Activated CD8-positive, alpha-beta memory T cell treated with anti-CD3 and anti-CD28 coated beads, Interleukin-2, amount 50 U/mL, for 4 hours (primary cell): Measurements from ENCODE around the gene MFAP3.
"Not testable (repeated sequence)": the region's sequence is repeated elsewhere in the genome, so short reads cannot be mapped to it uniquely, and the experiment has no call there.

Source experiments
- DNase-seq: peaks from one replicate; pipeline ENCODE4 v3.0.0-alpha.2; 2020

Gene MFAP3

GRCh38 chr5:154038707-154039457, at the start of gene MFAP3, which contains the start of gene FAM114A2:
TSS of gene MFAP3 (plus strand) at chr5:154038967. CDS start at chr5:154049723, 10,756 bp downstream.
TSS of gene FAM114A2 (minus strand) at chr5:154038910. CDS start at chr5:154034953, 3,957 bp downstream.
- peak; percentile 86 for DNase-seq

DNA sequence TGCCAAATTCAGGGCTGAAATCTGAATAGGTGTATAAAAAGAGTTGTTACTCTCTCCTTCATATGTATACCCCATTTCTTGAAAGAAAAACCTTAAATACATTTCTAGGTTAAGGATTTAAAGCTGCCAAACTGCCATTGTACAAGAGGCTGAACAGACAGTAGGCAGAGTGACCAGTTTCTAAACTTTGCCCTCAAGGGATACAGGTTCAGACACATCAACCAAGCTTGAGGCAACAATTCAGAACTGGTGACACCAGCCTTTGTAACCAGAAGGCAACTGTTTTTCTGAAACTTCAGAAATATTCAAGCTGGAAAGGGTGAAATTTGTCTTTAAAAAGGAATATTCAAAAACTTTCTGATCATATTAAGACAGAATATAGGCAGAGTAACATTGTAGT, 47.6 kb upstream of the MFAP3 start:
- DNase-seq, result no peak

DNA sequence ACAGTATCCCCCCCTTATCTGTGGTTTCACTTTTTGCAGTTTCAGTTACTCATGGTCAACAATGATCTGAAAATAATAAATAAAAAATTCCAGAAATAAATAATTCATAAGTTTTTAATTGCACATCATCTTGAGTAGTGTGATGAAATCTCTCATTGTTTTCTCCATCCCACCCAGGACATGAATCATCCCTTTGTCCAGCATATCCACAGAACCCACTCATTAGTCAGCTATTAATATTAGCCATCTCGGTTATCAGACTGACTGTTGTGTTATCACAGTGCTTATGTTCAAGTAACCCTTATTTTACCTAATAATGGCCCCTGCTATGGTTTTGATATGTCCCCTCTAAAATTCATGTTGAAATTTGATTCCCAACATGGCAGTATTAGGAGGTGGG, 40.8 kb upstream of the MFAP3 start:
- no peak for DNase-seq

GRCh38 chr5:153998768-153999167, 40.0 kb upstream of the MFAP3 start:
- DNase-seq, result no peak

DNA sequence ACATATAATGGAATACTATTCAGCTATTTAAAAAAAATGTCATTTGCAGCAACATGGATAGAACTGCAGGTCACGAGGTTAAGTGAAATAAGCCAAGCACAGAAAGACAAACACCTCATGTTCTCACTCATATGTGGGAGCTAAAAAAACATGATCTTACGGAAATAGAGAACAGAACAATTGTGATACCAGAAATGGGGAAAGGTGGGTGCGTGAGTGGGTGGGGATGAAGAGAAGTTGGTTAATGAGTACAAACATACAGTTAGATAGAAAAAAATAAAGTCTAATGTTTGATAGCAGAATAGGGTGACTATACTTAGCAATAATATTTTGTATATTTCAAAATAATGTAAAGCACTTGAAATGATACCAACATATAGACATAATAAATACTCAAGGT, 38.8 kb upstream of the MFAP3 start:
- no peak for DNase-seq

GRCh38 chr5:154000703-154001102, 38.1 kb upstream of the MFAP3 start:
- no peak for DNase-seq

- DNase-seq, result no peak
These were observed 36.7 kb upstream of the MFAP3 start for GRCh38 chr5:154002093-154002492.

DNA sequence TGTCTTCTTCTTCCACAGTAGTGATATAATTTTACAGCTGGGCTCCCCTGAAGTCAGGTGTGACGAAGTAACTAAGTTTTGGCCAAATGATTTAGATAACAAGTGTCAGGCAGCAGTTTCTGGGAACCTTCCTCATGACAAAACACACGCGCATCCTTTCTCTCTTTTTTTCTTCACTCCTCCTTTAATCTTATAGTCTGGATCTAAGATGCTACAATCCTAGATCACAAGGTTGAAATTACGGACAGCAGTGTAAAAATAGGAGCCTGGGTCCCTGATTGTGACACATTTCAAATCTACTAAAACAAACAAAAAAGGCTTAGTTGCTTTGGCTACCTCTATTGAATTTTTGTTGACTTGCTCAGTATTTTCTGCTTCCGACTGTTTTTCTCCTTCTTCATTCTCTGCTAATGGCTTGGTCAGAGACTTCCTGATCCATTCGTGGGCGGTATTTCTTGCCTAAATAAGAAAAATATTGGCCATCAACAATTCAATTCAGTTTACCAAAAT, 36.2 kb upstream of the MFAP3 start:
- DNase-seq, result no peak

- no peak for DNase-seq
These were observed 33.1 kb upstream of the MFAP3 start for GRCh38 chr5:154005648-154006047.

DNA sequence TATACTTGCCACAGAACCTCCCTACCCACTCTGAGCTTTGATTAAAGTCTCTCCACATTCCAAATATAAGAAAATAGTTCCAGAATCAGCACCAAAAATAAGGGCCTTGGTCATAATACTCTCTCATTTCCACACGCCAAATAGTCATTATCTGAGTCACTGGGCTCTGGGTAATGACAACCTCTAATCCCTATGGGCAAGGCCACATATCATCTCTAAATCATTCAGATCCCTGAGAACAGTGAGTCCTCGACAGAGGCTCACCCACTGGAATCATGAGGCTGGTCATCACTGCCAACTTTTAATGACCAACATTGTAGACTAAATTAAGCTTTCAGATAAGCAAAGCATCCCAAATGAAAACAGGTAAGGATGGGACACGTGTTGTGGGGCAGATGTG, 28.1 kb upstream of the MFAP3 start:
- DNase-seq, result no peak

DNA sequence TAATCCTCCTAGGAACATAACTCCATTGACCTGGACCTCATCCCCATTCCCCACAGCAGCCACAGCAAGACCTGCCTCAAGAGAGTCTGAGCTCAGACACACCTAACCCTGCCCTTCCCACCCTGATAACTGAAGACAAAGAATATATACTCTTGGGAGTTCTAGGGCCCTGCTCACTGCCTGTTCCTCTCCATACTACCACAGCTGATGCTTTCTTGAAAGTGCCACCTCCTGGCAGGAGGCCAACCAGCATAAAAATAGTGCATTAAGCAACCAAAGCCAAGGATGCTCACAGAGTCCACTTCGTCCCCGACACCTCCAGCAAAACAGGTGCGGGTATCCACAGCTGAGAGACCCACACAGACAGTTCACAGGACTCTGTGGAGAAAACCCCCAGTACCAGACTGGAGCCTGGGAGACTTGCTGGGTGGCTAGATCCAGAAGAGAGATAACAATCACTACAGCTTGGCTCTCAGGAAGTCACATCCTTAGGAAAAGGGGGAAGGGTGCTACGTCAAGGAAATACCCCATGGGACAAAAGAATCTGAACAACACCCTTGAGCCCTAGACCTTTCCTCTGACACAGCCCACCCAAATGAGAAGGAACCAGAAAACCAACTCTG, 23.6 kb upstream of the MFAP3 start:
- DNase-seq, result no peak

- not testable (repeated sequence) for DNase-seq
These were observed 19.8 kb upstream of the MFAP3 start for GRCh38 chr5:154018919-154019318.

- no peak for DNase-seq
These were observed 12.8 kb upstream of the MFAP3 start for GRCh38 chr5:154025951-154026350.

DNA sequence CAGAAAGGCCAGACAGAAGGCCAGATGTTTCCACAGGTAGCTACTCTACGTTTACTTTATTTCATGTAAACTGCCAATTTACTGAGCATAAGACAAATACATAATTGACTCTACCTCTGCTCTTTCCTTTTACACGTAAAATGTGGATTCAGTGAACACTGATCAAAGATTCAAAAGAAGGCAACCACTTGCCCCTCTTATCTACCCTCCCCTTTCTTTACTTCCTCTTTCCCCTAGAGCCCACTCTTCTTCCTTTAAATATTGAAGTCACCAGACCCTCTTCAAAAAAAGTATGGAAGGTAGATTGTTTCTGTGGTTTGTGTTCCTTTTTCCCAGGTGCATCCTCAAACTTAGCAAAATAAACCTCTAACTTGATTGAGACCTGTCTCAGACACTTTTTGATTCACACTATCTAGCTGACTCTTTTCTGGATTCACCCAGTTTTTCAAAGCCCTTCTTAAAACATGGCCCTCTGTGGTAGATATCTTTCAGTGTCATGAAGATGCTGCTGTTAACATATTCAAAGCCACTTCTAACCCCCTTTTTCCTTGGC, 6.8 kb upstream of the MFAP3 start:
- no peak for DNase-seq

DNA sequence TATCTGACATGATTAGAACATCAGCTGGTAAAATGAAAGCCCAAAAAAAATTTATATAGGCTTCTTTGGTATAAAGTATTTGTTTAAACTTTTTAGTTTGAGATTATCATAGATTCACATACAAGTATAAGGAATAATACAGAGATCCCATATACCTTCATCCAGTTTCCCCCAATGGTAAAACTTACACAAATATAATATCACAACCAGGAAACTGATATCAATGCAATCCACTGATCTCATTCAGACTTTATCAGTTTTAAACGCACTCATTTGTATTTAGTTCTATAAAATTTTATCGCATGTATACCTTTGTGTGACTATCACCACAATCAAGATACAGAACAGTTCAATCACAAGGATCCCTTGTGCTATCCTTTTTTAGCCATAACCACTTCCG, 3.8 kb upstream of the MFAP3 start:
- DNase-seq, result no peak

- peak; percentile 25 for DNase-seq
These were observed 483 bp upstream of the MFAP3 start for GRCh38 chr5:154038261-154038706.

GRCh38 chr5:154039458-154039829, 677 bp downstream of the MFAP3 start:
- no peak for DNase-seq

GRCh38 chr5:154042766-154043165, 4.0 kb downstream of the MFAP3 start:
- DNase-seq, result no peak

DNA sequence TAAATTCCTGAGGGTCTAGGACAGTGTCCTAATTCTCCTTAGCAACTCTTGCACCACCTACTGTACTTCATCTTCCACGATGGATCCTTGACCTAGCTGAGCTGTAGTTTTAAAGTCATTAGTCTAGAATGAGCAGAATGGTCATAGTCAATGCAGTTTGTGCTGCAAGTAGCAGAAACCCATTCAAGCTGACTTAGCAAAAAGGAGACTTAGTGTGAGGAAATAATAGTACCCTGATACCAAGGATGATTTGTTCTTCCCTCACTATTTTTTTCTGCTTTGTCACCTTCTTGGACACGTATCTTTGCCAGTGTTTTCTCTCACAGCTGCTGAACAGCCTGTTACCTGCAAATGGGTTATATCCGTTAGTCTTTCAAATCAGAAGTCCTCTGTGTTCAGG, 5.3 kb downstream of the MFAP3 start:
- no peak for DNase-seq

DNA sequence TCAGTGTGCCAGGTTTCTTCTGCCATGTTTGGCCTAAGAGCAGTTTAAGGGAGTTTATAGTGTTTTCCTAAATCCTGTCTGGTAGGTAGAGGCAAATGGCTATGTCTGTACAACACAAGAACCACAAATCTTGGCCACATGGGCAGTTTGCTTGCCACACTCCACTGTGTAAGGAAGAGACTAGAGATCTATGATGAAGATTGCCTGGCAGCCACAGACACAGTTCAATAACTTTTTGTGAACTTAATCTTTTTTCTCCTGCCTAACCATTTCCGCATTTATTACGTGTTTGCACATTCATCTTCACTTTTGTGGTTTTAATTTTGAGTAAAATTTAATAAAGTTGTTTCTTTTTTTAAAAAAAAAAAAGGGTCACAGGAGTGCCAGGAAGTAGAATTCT, 5.8 kb downstream of the MFAP3 start:
- DNase-seq, result no peak

DNA sequence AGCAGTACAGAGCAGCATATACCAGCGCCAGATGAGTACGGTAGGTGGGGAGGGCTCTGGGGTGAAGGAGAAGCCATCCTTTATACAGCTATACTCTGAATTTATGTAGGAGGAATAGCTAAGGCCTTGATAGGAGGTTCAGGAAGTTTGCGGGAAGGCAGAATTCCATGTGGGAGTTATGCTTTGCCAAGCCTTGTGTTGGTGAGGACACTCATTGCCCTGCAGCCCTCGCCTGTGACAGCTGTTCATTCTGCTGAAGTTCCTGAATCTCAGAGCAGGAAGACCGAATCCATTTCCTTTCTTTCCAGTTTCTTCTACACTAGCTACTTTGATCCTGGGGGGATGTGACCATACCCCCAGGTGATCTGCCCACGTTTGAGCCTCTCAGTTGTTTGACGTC, 7.7 kb downstream of the MFAP3 start:
- DNase-seq, result no peak

DNA sequence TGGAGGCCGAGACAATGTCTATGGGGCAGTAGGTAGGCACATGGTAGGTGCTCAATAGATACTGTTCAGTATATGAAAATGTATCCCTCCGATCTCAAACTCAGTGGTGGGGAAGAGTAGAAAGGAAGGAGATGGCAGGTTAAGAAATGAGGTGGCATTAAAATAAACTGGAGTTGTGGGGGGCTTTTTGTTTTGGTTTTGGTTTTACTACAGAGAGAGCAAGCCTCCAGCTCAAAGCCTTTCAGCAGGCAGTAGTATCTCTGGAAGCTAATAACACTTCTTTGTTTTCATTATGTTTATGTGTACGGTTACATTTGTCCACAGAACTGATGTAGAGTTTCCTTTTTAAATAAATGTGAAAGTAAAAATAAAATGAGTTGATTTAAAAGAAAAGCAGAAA, 8.6 kb downstream of the MFAP3 start:
- no peak for DNase-seq

DNA sequence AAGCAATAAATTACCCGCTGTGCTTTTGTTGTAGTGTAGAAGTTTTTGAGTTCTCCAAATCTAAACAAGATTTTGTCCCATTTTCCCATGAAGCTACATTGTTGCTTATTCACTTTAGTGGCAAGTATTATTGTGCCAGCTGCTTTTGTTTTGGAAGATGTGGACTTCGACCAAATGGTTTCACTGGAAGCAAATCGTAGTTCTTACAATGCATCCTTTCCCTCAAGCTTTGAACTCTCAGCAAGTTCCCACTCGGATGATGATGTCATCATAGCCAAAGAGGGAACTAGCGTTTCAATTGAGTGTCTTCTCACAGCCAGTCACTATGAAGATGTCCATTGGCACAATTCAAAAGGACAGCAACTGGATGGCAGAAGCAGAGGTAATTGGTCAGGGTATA, 10.9 kb downstream of the MFAP3 start:
- DNase-seq, result no peak

DNA sequence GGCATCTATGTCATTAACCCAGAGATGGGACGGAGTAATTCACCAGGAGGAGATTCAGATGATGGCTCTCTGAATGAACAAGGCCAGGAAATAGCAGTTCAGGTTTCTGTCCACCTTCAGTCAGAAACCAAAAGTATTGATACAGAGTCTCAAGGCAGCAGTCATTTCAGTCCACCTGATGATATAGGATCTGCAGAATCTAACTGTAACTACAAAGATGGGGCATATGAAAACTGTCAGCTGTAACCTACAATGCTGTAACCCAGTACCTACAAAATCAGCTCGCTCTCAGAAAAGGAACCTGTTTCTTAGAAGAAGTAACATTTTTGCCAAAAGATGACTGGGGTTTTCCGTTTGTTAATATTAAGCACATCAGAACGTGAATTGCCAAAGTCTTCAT, 14.7 kb downstream of the MFAP3 start:
- DNase-seq, result no peak
